Stimulated activated naive CD4-positive, alpha-beta T cell treated with Interleukin-2 at 50 U/mL for 16 hours (primary cell): ENCODE data around the gene PTPRM.

Experiments
- DNase-seq: peaks from one replicate; lab custom pipeline; 2025; lab: John Stamatoyannopoulos, UW

PTPRM gene

GRCh38 chr18:8117006-8117371, 549.9 kb downstream of the PTPRM start:
- DNase-seq, result no peak

- no peak for DNase-seq
Measured at GRCh38 chr18:8121101-8121500, 554.0 kb downstream of the PTPRM start.

GRCh38 chr18:8121942-8122480, 554.9 kb downstream of the PTPRM start:
- DNase-seq, result no peak

- DNase-seq, result no peak
Measured at GRCh38 chr18:8124232-8125146, 557.4 kb downstream of the PTPRM start.

- DNase-seq, result no peak
Measured at GRCh38 chr18:8130096-8130495, 563.0 kb downstream of the PTPRM start.

- no peak for DNase-seq
Measured at GRCh38 chr18:8133032-8133431, 565.9 kb downstream of the PTPRM start.

- DNase-seq, result no peak
Measured at GRCh38 chr18:8133888-8134287, 566.8 kb downstream of the PTPRM start.

- DNase-seq, result no peak
Measured at GRCh38 chr18:8139127-8139527, 572.0 kb downstream of the PTPRM start.

- DNase-seq, result no peak
Measured at GRCh38 chr18:8139891-8140406, 572.8 kb downstream of the PTPRM start.

GRCh38 chr18:8140841-8141501, 573.9 kb downstream of the PTPRM start:
- DNase-seq, result no peak

- DNase-seq, result no peak
Measured at GRCh38 chr18:8142131-8142711, 575.1 kb downstream of the PTPRM start.

- no peak for DNase-seq
Measured at GRCh38 chr18:8142932-8143331, 575.8 kb downstream of the PTPRM start.

- no peak for DNase-seq
Measured at GRCh38 chr18:8151181-8151580, 584.1 kb downstream of the PTPRM start.

- no peak for DNase-seq
Measured at GRCh38 chr18:8153887-8154583, 586.9 kb downstream of the PTPRM start.

GRCh38 chr18:8162802-8163201, 595.7 kb downstream of the PTPRM start:
- no peak for DNase-seq

GRCh38 chr18:8163286-8163959, 596.3 kb downstream of the PTPRM start:
- no peak for DNase-seq

- DNase-seq, result no peak
Measured at GRCh38 chr18:8165095-8165494, 598.0 kb downstream of the PTPRM start.

- no peak for DNase-seq
Measured at GRCh38 chr18:8167026-8167425, 599.9 kb downstream of the PTPRM start.

- DNase-seq, result no peak
Measured at GRCh38 chr18:8167673-8168072, 600.6 kb downstream of the PTPRM start.

- DNase-seq, result no peak
Measured at GRCh38 chr18:8169722-8170121, 602.6 kb downstream of the PTPRM start.

- no peak for DNase-seq
Measured at GRCh38 chr18:8174771-8175170, 607.7 kb downstream of the PTPRM start.
